ENCODE measurements around the gene KRT33B. TPM values are rescaled to one million over a fixed set of nuclear protein-coding genes. Genes with fewer than 3 reads are reported as not detected.

Gene KRT33B
- total and polyA plus RNA-seq, 2 of the 13 experiments (the other 11 are each of a cell fraction or from before 2014, with no cell fraction given): not detected

DNA sequence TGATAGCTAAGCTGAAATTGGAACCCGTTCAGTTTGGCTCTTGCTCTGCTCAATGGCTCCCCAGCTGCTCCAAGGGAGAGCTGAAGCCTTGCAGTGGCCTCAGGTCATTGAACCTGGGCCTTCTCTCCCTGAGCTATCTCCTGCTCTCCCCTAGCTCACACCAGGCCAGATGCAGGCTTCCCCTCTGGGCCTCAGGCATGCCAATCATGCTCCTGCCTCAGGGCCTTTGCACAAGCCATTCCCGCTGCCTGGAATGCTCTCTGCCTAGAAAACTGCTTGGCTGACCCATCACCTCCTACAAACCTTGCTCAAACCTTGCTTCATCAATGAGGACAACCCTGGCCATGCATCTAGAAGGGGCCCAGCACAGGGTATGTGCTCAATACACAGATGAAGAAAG lies 37.4 kb downstream of the KRT33B start (continued):
- TF ChIP-seq HMGXB3 (CRISPR knock-in tag; IDR thresholded peaks at IDR 0.05; ENCODE audit: borderline replicate concordance) (no peak), SRSF1 (optimal IDR thresholded peaks at IDR 0.05; ENCODE audit: low read depth, low read length) (no peak), KLF11 (CRISPR knock-in tag; IDR thresholded peaks at IDR 0.05) (no peak), TSC22D2 (CRISPR knock-in tag; IDR thresholded peaks at IDR 0.05; ENCODE audit: borderline replicate concordance) (no peak), ZFP36 (IDR thresholded peaks at IDR 0.05; ENCODE audit: borderline replicate concordance, low read depth, low read length, partially characterized antibody) (no peak), ZNF564 (CRISPR knock-in tag; IDR thresholded peaks at IDR 0.05) (no peak), ZNF775 (CRISPR knock-in tag; IDR thresholded peaks at IDR 0.05; ENCODE audit: borderline replicate concordance) (no peak), ZSCAN25 (CRISPR knock-in tag; IDR thresholded peaks at IDR 0.05) (no peak), REXO4 (CRISPR knock-in tag; IDR thresholded peaks at IDR 0.05; ENCODE audit: borderline replicate concordance) (no peak)
- TF ChIP-seq, protein P1, sequence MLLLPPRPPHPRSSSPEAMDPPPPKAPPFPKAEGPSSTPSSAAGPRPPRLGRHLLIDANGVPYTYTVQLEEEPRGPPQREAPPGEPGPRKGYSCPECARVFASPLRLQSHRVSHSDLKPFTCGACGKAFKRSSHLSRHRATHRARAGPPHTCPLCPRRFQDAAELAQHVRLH (CRISPR knock-in tag; IDR thresholded peaks at IDR 0.05; ENCODE audit: borderline replicate concordance, low read depth): no peak
- TF ChIP-seq, protein P2, sequence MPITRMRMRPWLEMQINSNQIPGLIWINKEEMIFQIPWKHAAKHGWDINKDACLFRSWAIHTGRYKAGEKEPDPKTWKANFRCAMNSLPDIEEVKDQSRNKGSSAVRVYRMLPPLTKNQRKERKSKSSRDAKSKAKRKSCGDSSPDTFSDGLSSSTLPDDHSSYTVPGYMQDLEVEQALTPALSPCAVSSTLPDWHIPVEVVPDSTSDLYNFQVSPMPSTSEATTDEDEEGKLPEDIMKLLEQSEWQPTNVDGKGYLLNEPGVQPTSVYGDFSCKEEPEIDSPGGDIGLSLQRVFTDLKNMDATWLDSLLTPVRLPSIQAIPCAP (CRISPR knock-in tag; IDR thresholded peaks at IDR 0.05; ENCODE audit: low read depth): no peak
